Hematopoietic multipotent progenitor cell (in vitro differentiated cells): ENCODE results near the gene KLF16. TPM values are rescaled to one million over a fixed set of nuclear protein-coding genes. Genes with fewer than 3 reads are reported as not detected.
A peak's percentile ranks its signal among the peaks of the same experiment; 100 is the strongest.
"Not testable (repeated sequence)": the region's sequence is repeated elsewhere in the genome, so short reads cannot be mapped to it uniquely, and the experiment has no call there.

Source experiments
- DNase-seq, 3 donors: peaks; one replicate each; pipeline ENCODE4 v3.0.0-alpha.2; 2011 to 2015; ENCODE audit warnings: low read depth in 2 of 3, low spot score in 2 of 3
- total RNA-seq: library from RNA; depleted of rRNA; stranded (reverse); fragments of >200 nt; gene quantifications from one replicate; pipeline ENCODE4 v1.2.3, GENCODE V29; 2012

The KLF16 gene
- total RNA-seq, 1 donor, result 10.8 TPM

DNA sequence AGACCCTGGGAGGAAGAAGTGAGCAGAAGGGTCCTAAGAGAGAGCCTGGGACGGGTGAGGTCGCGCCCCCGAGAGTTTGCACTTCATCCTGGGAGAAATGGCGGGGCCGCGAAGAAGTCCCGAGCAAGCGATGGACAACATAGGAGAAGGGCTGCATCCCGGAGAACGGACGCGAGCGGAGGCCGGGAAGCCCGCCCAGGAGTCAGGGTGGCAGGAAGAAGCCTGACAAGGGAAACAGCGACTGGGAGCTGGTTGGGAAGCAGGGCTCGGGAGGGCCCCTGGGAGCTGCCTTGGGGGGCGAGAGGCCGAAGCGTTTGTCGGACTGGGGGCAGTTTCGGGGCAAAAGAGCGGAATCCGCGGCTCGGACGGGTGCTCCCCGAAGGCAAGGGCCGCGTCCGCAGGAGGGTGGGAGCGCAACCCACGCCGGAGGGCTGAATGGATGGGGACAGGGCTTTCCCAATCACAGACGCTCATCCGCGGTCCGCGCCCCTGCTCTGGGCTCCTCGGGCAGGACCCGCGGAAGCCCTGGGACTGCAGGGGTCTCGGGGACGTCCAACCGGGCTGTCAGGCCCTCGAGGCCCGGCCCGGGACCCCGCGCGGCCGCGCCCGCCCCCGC, 21.4 kb upstream of the KLF16 start:
- DNase-seq, result no peak

DNA sequence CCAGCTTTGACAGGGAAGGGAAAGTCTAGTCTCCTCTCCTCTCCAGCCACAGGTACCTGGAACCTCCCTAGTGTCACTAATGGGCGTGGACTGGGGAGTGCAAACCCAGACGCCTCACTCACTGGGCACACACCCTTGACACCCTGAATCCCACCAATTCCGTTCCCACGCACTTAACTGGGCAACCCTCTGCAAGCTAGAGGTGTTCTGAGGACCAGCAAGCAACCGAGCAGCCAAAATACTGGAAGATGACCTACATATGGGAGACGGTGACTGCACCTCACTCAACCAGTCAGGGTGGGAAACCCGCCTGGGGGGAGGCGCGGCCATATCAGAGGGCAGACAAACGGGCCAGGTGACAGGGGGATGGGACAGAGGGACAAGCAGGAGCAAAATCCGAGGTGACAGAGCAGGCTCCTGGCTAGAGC, 20.9 kb upstream of the KLF16 start:
- DNase-seq, result no peak

DNA sequence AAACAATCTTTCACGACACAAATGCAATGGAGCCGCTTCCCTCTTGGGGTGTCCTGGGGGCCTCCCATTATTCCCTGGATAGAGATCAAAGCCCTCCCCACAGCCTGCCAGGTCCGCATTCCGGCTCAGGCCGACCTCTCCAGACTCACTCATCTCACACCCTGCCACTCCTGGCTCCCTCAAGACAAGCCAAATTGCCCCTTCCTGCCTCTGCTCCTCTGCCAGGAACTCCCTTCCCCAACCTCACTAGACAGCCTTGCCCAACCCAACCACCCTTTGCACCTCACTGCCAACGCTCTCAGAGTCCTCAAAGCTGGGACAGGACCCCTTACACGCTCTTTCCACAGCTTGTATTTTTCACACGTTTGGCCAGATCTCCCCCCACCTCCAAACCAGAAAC, 20.4 kb upstream of the KLF16 start:
- no peak for DNase-seq

DNA sequence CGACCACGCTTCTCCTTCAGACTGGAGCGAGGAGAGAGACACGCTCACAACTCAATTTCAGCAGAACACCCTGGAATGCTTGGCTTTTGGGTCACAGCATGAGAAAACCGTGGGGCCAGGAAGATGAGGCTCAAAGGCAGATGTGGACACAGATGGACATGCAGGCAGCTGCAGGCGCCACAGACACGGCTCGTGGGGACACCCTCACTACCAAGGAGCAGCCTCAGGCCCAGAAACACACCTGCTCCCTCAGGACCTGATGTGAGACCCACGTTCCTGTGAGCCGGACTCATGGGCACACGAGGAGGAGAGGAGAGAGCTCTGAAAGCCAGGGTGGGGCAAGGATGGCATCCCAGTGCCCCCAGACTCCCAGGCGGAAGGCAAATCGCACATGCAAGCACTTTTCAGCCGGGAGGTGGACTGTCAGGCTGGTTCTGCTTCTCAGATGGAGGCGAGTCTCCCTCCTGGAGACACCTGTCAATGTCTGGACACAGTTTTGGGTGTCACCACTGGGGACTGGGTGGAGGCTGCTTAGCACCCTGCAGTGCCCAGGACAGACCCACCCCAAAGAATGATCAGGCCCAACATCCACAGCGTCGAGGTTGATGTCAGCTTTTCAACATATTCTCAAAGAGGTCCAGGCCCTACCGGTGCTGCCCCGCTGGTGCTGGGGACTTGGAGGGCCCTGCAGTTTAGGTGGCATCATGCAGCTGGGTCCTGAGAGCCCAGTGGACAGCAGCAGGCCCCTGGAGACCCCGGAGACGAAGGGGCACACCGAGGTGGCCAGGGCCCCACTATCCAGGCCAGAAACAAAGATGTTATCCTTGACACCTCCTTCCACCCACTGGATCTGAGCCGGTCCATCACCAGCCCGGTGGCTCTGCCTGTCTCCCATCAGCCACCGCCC, 19.7 kb upstream of the KLF16 start:
- DNase-seq, result no peak

DNA sequence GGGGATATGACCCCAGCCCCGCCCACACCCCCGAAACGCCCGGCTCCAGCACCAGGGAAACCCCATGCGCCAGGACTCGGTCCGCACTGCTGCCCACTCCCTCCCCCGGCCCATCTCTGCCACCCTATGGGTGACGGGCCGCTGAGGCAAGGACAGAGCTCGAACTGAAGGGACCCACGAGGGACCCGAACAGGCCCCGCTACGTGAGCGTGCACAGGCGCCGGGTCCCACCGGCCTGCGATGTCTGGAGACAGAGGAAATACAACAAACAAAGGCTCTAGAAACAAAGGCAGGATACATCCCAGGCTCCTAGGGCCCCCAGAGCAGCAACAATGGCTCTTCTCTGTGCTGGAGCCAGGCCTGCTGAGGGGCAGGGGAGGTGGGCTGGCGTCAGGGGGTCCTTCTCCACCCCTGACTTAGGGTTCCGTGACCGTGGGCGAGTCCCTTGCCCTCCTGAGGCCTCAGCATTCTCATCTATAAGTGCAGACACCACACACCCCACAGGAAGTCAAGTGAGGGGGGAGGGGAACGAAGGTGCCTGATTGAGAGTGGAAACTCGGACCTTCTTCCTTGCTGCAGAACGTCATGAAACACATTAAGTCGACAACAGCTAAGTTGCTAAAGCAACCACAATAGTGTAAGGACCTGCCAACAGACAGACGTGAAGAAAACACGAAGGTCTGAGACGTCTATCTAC, 18.9 kb upstream of the KLF16 start:
- peak in 1 of 3 donors; percentile 64 for DNase-seq

DNA sequence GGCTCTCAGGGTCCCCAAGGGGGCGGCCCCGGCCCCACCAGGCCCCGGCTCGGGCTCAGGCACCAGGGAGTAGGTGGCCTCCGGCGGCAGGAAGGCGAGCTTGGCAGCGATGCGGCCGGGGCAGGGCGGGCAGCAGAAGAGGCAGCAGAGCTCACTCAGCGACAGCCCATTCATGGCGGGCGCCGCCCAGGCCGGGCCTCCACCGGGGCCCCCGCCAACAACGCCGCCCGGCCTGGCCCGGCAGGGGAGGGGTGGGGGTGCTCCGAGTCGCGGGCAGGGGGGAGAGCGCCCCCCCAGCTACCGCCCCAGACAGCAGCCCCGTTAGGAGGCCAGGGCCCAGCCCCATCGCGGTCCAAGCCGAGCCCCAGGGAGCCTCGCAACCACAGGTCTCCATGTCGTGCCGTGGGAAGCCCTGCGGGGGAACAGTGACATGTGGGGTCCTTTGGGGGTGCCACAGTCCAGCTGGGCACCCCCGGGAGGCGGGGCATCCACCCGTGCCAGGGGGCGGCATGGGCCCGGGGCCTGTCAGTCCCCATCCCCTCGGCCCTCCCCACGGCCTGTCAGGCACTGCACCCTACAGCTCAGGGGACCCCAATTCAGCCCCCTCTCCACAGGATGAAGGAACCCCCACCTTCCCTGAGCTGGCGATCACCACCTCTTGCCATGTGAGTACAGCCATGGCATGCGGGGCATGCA, 18.2 kb upstream of the KLF16 start:
- not testable (repeated sequence) for DNase-seq

DNA sequence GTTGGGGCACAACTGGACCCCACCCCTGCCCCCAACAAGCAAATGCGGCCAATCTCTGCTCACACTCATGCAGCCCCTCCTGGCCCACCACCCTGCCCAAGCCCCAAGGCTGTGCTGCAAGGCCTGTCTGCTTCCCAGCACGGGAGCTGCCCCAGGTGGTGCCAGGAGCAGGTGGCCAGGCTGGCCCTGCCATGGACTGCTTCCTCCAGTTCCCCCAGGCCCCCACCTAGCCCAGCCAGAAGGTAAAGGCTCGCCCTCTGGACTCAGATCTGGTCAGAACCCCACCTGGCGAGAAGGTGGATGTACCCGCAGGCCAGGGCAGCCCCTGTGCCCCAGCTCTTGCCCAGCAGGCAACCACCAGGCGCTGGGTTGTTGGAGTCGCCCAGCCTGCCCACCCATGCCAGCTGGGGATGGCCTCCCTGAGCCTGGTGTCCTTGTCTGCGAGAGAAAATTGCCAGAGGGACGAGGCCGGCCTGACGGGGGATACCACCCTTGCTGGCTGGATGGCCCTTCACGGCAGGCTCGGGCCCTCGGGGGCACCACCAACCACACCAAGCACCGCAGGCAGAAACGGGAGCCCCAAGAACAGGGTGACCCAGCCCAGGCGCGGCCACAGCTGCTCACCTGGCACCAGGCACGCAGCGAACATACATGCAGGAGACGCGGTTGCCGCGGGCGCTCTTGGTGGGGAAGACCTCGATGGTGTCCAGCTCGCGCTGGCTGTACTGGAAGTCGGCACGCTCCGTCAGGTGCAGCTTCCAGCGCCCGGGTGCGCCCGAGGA, 17.4 kb upstream of the KLF16 start:
- no peak for DNase-seq

DNA sequence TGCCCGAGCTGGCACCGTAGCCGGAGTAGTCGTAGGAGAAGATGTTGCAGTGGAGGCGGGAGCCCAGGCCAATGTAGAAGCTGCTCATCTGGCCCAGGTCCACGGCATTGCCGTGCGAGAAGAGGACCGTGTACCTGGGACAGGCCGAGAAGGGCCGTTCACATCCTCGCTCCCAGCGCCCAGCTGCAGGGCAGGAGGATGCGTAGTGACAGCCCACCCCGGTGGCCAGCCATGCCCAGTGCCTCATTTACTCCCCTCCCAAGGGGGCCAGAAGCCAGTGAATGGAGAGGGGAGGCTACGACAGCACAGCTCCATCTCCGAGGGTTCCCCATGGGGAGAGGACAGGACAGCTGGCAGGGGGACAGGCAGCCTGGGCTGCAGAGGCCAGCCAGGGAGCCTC, 16.6 kb upstream of the KLF16 start:
- DNase-seq, result not testable (repeated sequence)

DNA sequence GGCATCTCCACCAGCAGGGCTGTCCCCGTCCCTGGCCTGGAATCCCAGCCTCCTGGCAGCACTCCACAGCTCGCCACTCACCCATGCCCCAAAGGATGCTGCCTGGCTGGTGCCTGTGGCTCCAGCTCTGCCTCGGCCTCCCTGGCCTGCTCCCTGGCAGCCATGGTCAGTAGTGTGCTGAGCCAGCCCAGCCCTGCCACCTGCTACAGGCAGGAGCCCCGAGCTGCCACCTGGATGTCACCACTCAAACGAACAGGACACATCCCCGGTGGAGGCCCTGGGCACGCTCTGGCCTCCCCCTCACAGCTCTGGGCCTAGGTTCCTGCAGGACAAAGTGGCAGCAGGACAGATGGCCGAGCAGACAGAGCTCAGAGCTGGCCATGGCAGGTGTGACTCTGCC, 15.2 kb upstream of the KLF16 start:
- not testable (repeated sequence) for DNase-seq

DNA sequence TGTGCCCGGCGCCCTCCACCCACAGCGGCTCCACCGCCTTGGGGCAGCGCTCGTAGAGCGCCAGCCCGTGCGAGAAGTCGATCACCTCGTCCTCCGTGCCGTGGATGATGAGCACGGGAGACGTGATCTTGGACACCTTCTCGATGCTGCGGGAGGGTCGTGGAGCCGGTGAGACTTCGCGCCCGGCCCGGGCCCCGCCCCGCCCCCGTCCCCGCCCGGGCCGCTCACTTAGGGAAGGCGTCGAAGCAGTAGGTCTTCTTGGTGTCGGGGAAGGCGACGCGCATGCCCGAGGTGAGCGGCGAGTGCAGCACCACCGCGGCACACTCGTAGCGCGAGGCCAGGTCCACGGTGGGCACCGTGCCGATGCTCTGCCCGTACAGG, 13.9 kb upstream of the KLF16 start:
- not testable (repeated sequence) for DNase-seq

DNA sequence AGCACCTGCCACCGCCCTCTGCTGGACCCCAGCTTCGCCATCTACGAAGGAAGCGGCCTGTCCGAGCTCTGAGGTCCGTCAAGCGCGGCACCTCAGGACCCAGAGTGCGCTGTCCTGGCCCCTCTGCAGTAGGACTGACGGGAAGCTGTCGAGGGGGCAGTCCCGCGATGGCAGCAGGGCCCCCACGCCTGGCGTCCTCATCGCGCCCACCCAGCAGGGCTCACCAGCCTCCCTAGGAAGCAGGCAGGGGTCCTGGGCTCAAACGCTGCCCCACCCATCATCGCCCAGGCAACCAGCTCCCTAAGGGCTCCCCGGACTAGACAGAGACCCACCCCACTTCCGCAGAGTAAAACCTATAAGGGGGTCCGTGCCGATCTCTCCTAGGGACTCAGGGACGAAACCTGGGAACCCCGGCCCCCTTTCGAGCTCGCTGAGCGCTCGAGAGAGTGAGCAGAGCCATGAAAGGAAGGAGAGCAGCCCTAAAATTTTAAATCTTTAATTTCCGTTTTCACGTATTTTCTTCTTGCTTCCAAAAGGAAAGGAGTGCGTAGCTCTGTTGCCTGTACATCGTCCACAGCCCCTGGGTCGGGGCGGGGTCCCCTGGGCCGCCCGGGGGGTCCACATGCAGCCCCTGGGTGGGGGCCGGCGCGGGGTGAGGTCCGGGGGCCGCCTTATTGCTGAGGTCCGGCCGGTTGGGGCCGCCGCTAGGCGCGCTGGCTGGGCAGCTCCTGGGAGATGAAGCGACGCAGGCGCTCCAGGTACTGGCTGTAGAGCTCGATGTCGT, 13.3 kb upstream of the KLF16 start:
- DNase-seq, result not testable (repeated sequence)

DNA sequence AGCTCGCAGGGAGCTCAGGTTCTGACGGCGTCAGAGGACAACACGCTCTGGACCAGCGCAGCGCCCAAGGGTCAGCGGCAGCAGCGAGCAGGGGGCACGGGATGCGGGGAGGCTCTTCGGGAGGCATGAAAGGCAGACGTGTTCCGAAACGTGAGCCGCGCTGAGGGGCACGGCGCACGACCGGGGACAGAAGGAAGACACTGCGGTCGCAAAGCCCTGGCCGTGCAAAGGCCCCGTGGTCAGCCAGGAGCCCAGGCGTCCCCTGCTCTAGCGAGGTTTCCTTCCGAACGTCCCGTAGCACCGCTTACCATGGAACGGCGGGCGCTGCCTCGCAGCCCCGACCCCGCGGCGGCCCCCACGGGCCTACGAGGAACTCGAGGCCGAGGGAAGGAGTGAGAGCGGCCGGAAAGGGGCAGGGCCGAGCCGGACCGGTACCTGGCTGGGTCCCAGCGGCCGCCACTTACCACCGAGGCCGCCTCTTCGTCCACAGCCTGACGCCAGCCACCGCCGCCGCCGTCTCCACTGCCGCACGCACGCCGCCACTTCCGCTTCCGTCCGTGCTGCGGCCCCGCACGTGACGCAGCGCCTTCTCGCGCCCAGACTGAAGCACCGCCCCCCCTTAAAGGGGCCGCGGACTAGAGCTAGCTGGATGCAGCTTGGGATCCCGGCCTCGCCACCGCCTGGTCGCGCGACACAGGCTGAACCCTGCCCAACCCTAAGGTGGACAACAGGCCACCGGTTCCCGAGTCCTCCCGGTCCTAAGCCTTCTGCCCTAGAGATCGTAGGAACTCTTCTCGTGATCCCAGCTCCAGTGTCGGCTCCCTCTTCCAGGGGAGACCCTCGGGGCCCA, 12.5 kb upstream of the KLF16 start:
- DNase-seq, result peak in 2 of 3 donors; percentile 88 to 90

DNA sequence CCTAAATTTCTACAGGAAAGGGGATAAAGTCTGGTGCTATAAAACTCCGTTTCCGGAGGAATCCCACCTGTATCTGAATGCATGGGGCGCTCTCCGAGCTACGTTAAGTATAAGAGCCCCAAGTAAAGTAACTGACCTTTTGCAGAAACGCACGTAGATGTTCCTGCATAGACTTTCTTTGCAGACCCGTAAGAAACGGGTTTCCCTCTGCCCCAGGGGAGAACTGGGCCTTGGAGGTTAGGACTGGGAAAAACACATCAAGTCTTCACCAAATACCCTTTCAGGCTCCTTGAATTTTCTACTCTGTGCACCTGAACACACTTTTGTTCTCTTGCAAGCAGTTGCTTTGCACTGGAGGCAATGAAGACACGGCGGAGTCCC, 11.9 kb upstream of the KLF16 start:
- not testable (repeated sequence) for DNase-seq

DNA sequence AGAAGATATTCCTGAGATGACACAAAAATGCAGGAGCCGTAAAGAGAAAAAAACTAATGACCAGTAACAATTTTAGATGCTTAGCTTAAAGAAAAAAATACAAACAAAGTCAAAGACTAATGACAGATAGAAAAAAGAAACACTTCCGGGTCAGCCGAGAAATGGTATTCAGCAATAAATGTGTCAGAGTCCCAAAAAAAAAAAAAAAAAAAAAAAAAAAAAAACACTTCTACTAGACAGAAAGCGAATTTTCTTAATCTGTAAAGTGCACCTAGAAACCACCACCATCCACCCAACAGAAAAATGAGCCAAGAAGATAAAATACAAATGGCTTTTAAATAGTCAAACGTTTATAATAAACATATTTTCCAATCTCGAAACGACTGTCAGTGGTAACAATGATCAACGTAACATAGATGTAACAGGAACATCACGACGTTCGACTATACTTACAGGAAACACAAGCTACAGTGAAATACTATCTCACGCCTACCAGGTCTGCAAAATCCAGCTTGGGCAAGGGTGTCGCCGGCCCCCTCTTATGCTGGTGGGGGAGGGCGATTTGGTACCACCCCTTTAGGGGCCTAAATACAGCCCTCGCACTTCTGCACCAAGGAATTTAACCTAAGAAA, 11.3 kb upstream of the KLF16 start:
- peak in 1 of 3 donors; percentile 59 for DNase-seq

DNA sequence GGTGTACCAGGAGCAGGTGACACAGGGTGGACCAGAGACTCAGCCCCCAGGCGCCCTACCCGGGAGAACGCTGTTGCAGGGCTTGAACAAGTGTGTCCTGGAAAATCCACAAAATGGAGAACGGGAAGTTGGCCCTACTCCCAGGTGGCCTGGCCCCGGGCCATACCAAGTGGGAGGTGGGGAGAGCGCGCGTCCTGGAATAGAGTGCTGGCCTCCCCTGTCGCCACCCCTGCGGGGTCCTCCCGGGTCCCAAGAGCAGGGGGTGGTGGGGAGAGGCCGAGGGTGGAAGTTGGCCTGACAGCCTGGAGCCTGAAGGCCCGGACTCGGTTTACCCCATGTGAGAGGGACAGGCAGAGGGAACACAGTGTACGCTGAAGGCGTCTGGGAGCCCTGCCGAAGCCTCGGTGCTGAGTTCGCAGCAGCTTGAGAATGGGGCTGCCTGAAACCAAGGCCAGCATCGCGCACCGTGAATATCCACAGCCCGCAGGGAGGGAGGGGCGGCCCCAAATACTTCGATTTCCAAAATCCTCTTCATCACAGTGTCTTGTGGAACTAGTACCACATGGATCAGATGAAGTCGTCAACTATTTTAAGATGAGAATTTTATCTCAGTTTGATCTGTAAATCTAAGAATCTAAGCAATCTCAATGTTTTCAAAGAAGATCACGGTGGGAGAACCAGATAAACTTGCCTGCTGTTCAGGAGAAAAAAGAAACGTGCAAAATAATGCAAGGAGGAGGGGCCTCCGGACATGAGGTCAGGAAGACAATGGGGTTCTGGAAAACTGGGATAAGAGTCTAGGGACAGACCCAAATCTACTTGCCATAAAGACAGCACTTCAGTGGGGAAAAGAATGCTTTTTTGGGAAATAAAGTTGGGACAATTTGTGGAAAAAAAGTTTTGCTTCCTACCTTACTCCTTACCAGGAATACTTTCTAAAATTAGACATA, 10.4 kb upstream of the KLF16 start:
- DNase-seq, result no peak

DNA sequence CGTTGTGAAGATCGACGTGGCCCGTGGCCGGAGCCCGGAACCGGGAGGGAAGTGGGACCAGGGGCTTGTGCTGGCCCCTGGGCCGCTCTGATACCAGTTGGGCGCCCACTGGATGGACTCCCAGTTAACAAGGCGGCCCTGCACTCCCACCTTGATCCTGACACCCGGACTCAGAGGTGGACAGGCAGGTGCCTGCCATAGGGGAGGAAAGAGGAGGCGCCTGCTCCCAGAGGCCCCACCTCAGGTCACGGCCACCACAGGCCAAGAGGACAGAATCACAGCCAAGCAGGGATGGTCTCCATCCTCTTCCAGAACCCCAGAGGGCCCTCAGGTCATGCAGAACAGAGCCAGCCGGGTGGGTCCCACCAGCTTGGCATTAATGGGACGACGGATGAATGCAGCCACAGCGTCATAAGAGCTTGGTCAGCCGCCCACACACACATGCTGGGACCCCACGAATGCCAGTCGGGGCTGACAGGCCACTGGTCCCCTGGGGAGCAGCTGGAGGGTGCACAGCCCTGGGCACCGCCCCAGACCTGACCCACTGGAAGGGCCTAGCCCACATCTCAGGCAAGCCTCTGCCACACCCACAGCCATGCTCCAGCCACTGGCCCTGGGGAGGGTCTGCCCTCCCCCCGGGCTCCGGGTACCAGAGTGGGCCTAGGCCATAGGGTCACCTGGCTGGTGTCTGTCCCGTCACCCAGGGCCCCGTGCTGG, 9.6 kb upstream of the KLF16 start:
- DNase-seq, result no peak
